ENCODE measurements around the gene KNL1. TPM values are rescaled to one million over a fixed set of nuclear protein-coding genes. Genes with fewer than 3 reads are reported as not detected.

Gene KNL1
- total RNA-seq, 1 donor from 2014 or later, result 0.96 TPM

DNA sequence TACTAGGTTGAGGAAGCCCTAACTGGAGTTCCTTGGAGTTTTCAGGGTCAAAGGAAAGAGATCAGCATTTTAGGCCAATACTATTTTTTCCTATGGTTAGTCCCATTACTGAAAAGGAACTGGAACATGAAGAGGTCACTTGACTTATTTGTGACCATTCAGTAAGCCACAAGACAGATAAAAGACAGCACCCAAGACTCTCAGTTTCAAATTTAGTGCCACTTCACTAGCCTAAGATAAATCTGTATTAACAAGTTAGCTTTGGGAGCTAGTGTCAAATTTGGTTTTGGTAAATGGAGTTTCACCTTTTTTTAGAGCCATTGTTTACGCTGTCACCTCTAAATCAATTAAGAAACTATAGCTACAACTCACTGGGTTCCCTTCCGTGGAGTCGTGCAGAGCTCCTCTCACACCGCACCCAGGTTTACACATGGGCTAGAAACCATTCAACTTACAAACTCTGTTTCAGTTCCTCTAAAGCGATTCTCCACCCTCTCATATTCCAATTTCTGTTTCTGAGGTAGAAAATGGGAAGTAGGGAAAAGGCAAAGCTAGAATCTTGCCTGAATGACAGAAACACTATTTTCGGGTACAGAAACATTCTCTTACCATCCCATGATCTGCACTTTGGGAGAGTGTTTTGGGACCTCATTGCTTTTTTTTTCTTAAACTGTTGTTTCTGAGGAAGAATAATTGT lies 43.6 kb upstream of the KNL1 start:
- no peak for DNase-seq
- H3K27ac ChIP-seq (replicated peaks), result peak overlapping the region; percentile 87
- peak overlapping the region; percentile 16 for H3K4me3 ChIP-seq
- TF ChIP-seq CTCF (IDR thresholded peaks at IDR 0.05; ENCODE audit: borderline replicate concordance), result no peak
- intact Hi-C loops (cut with micrococcal nuclease), result no loop called here
- no peaks in the 10 kb centered on the region for H3K9me3 ChIP-seq (replicated peaks)
- H3K36me3 ChIP-seq, result peaks cover 34% of the 10 kb centered on the region
- H3K27me3 ChIP-seq (ENCODE audit: low read depth), result no peaks in the 10 kb centered on the region
- H3K4me1 ChIP-seq, result peaks cover 77% of the 10 kb centered on the region

DNA sequence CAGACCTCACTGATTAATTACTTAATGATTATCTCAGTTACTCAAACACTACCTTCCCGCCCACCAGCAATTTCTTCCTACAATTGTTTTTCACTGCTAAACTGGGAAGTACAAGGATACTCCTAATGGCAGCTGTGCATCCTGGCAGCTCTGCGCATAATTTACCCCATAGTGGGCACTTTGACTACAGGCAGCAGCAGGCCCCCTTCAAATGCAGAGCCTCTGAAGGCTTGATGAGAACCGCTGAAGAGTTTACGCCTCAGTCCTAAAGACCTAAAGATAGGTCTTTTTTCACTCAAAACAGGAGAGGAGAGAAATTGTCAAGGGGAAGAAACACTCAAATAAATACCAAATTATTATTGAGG lies 39.9 kb upstream of the KNL1 start:
- peak overlapping the region; percentile 40 for H3K4me3 ChIP-seq
- intact Hi-C loops (cut with micrococcal nuclease), result no loop called here
- no peaks in the 10 kb centered on the region for H3K9me3 ChIP-seq (replicated peaks)
- H3K36me3 ChIP-seq, result peaks cover 44% of the 10 kb centered on the region
- peak overlapping the region; percentile 65 for H3K27ac ChIP-seq (replicated peaks)
- TF ChIP-seq CTCF (IDR thresholded peaks at IDR 0.05; ENCODE audit: borderline replicate concordance), result no peak
- no peaks in the 10 kb centered on the region for H3K27me3 ChIP-seq (ENCODE audit: low read depth)
- H3K4me1 ChIP-seq, result peaks cover 60% of the 10 kb centered on the region
- no peak for DNase-seq

- Histone ChIP-seq H3K27me3 (ENCODE audit: low read depth) (no peaks in the 10 kb centered on the region), H3K4me3 (no peak overlapping the region), H3K9me3 (replicated peaks) (no peaks in the 10 kb centered on the region), H3K4me1 (peaks cover 47% of the 10 kb centered on the region), H3K36me3 (peaks cover 44% of the 10 kb centered on the region), H3K27ac (replicated peaks) (no peak overlapping the region)
- TF ChIP-seq CTCF (IDR thresholded peaks at IDR 0.05; ENCODE audit: borderline replicate concordance), result no peak
- DNase-seq, result no peak
- intact Hi-C loops (cut with micrococcal nuclease), result no loop called here
These were observed 38.2 kb upstream of the KNL1 start for GRCh38 chr15:40555876-40556275.

DNA sequence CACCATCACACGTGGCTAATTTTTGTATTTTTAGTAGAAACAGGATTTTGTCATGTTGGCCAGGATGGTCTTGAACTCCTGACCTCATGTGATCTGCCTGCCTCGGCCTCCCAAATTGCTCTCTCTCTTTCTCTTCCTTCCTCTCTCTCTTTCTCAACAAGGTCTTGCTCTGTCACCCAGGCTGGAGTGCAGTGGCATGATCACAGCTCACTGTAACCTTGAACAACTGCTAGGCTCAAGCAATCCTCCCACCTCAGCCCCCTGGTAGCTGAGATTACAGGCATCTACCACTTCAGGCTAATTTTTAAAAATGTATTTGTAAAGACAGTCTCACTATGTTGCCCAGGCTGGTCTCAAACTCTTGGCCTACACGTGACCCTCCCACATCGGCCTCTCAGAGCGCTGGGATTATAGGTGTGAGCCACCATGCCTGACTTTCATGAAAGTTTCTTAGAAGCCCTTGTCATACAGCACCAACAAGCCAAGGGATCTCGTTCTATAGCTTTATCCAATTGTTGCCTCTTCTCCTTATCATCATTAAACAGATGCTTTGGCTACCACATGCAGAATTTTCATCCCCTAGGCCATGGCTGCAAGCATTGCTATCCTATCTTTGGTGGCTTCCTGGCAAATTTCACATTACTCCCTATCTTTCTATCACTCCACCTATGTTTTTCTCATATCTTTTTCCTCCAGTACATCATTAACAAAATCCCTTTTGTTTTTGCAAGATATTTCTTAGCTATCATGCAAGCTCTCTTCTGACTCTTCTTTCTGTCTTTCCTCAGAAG lies 34.9 kb upstream of the KNL1 start:
- peaks cover 47% of the 10 kb centered on the region for H3K4me1 ChIP-seq
- TF ChIP-seq CTCF (IDR thresholded peaks at IDR 0.05; ENCODE audit: borderline replicate concordance), result no peak

GRCh38 chr15:40562691-40563090 lies 31.4 kb upstream of the KNL1 start:
- DNase-seq, result no peak
- no peak for TF ChIP-seq CTCF (IDR thresholded peaks at IDR 0.05; ENCODE audit: borderline replicate concordance)
- Histone ChIP-seq H3K9me3 (replicated peaks) (no peaks in the 10 kb centered on the region), H3K4me1 (peaks cover 45% of the 10 kb centered on the region), H3K27me3 (ENCODE audit: low read depth) (no peaks in the 10 kb centered on the region), H3K27ac (replicated peaks) (no peak overlapping the region), H3K36me3 (peaks cover 9% of the 10 kb centered on the region), H3K4me3 (no peak overlapping the region)
- intact Hi-C loops (cut with micrococcal nuclease), result no loop called here

More for the DNA sequence above, 34.9 kb upstream of the KNL1 start:
- Histone ChIP-seq H3K9me3 (replicated peaks) (no peaks in the 10 kb centered on the region), H3K27me3 (ENCODE audit: low read depth) (no peaks in the 10 kb centered on the region), H3K36me3 (peaks cover 34% of the 10 kb centered on the region), H3K27ac (replicated peaks) (no peak overlapping the region), H3K4me3 (no peak overlapping the region)
- intact Hi-C loops (cut with micrococcal nuclease), result no loop called here
- DNase-seq, result no peak

Data from left ventricle myocardium inferior (tissue), 1 donor.